GM12878 (cell line): ENCODE results near the gene BOLA1. TPM values are rescaled to one million over a fixed set of nuclear protein-coding genes. Genes with fewer than 3 reads are reported as not detected.
A peak's percentile ranks its signal among the peaks of the same experiment; 100 is the strongest.

Experiments
- ATF7 ChIP-seq: fragments of 450-650 bp; IDR thresholded peaks from 2 replicates; pipeline ENCODE4 v1.6.1; 2016; ENCODE audit warnings: low read depth, mild to moderate bottlenecking
- BACH1 ChIP-seq: fragments of 450-650 bp; IDR thresholded peaks from 2 replicates; pipeline ENCODE4 v1.6.1; 2017; ENCODE audit warnings: mild to moderate bottlenecking, borderline replicate concordance
- IKZF2 ChIP-seq, 2 experiments: fragments of 450-650 bp; IDR thresholded peaks; 2 replicates each; pipeline ENCODE4 v1.6.1; 2017; ENCODE audit warnings: mild to moderate bottlenecking in 2 of 2, moderate library complexity in 2 of 2
- JUNB ChIP-seq: IDR thresholded peaks from 2 replicates; pipeline ENCODE4 v1.6.1; 2016; ENCODE audit warnings: antibody characterized with exemption, mild to moderate bottlenecking
- KDM1A ChIP-seq: fragments of 200-600 bp; sonication (generic); IDR thresholded peaks from 2 replicates; pipeline ENCODE4 v1.6.1; 2016; ENCODE audit warnings: borderline replicate concordance
- MEF2A ChIP-seq: IDR thresholded peaks from 2 replicates; pipeline ENCODE4 v1.6.1; 2011; ENCODE audit warnings: low read depth, mild to moderate bottlenecking, low read length, moderate library complexity; ENCODE audit not compliant: insufficient read depth
- MEF2B ChIP-seq: fragments of 450-650 bp; IDR thresholded peaks from 2 replicates; pipeline ENCODE4 v1.6.1; 2018; ENCODE audit warnings: mild to moderate bottlenecking, moderate library complexity; ENCODE audit not compliant: partially characterized antibody, poor library complexity, severe bottlenecking
- MYB ChIP-seq: fragments of 150-350 bp; IDR thresholded peaks from 2 replicates; pipeline ENCODE4 v1.6.1; 2014; ENCODE audit warnings: mild to moderate bottlenecking, low read depth, low read length, borderline replicate concordance
- NR2F1 ChIP-seq: fragments of 450-650 bp; conservative IDR thresholded peaks from 2 replicates; pipeline ENCODE4 v1.6.1; 2017; ENCODE audit warnings: mild to moderate bottlenecking
- POLR2A ChIP-seq: IDR thresholded peaks from 2 replicates; pipeline ENCODE4 v1.6.1; 2011; ENCODE audit warnings: low read depth, mild to moderate bottlenecking, low read length
- POLR2AphosphoS2 ChIP-seq: IDR thresholded peaks from 2 replicates; pipeline ENCODE4 v1.6.1; 2011; ENCODE audit warnings: low read depth, mild to moderate bottlenecking, low read length, improper control_type of control experiment, moderate library complexity
- POLR2AphosphoS5 ChIP-seq: IDR thresholded peaks from 2 replicates; pipeline ENCODE4 v1.6.1; 2011; ENCODE audit warnings: mild to moderate bottlenecking, low read length, inconsistent platforms
- POU2F2 ChIP-seq: IDR thresholded peaks from 3 replicates; pipeline ENCODE4 v1.6.1; 2011; ENCODE audit warnings: low read depth, mild to moderate bottlenecking, low read length, borderline replicate concordance
- SIX5 ChIP-seq: IDR thresholded peaks from 2 replicates; pipeline ENCODE4 v1.6.1; 2011; ENCODE audit warnings: mild to moderate bottlenecking, low read depth, low read length, moderate library complexity; ENCODE audit not compliant: severe bottlenecking
- SMAD5 ChIP-seq: IDR thresholded peaks from 2 replicates; pipeline ENCODE4 v1.6.1; 2016; ENCODE audit warnings: antibody characterized with exemption, low read depth
- TCF12 ChIP-seq: IDR thresholded peaks from 2 replicates; pipeline ENCODE4 v1.6.1; 2011; ENCODE audit warnings: low read depth, mild to moderate bottlenecking, low read length
- ZBED1 ChIP-seq: IDR thresholded peaks from 2 replicates; pipeline ENCODE4 v1.6.1; 2016; ENCODE audit warnings: borderline replicate concordance
- polyA plus RNA-seq, 11 experiments: library from polyadenylated mRNA; depleted of rRNA in 4 of 11; unstranded in 6 of 11; stranded (reverse) in 5 of 11; fragments of >200 nt; fragmentation: Nextera tagmentation in 4 of 11; fragmentation: Illumina TruSeq in 1 of 11; extraction: Ambion mirVana in 4 of 11; extraction: Trizol in 1 of 11; gene quantifications; 1 replicate in 1 of 11; 2 replicates in 10 of 11; pipeline versions ENCODE4 v1.2.1 to v1.2.3, GENCODE V29; 2011 to 2016; ENCODE audit warnings: inconsistent platforms in 2 of 11, missing spikeins in 2 of 11, low read depth in 1 of 11
- total RNA-seq, 4 experiments: library from RNA; depleted of rRNA in 3 of 4; stranded (reverse); fragments of >200 nt in 3 of 4; fragmentation: Illumina TruSeq in 1 of 4; extraction: Trizol in 1 of 4; gene quantifications; 2 replicates each; pipeline versions ENCODE4 v1.2.1 to v1.2.3, GENCODE V29; 2013 to 2021
- TF ChIP-seq, protein P1 (sequence below), 3 experiments: IDR thresholded peaks in 2 of 3; conservative IDR thresholded peaks in 1 of 3; 2 replicates each; pipeline ENCODE4 v1.5.1; 2011; ENCODE audit warnings: low read depth in 3 of 3, low read length in 3 of 3, mild to moderate bottlenecking in 3 of 3, control low read depth in 2 of 3, moderate library complexity in 2 of 3, inconsistent platforms in 1 of 3, mixed read lengths in 1 of 3; ENCODE audit not compliant: control insufficient read depth in 2 of 3, insufficient read depth in 1 of 3; ENCODE audit errors: extremely low read depth in 1 of 3
- TF ChIP-seq, protein P2 (sequence below): IDR thresholded peaks from 2 replicates; pipeline ENCODE4 v1.6.1; 2011; ENCODE audit warnings: mild to moderate bottlenecking, low read depth, low read length, moderate library complexity; ENCODE audit not compliant: insufficient replicate concordance
- TF ChIP-seq, protein P3 (sequence below): fragments of 450-650 bp; conservative IDR thresholded peaks from 2 replicates; pipeline ENCODE4 v1.6.1; 2017; ENCODE audit warnings: mild to moderate bottlenecking, moderate library complexity
- TF ChIP-seq, protein P4 (sequence below): fragments of 450-650 bp; formaldehyde crosslinking; IDR thresholded peaks from 2 replicates; pipeline ENCODE4 v1.4.0; 2020; ENCODE audit warnings: mild to moderate bottlenecking, moderate library complexity

BOLA1 gene
- total and polyA plus RNA-seq, 10 of the 15 experiments (the other 5 are each of a cell fraction or from before 2014, with no cell fraction given) = 0.74 to 18.7 (median 11.3) TPM

DNA sequence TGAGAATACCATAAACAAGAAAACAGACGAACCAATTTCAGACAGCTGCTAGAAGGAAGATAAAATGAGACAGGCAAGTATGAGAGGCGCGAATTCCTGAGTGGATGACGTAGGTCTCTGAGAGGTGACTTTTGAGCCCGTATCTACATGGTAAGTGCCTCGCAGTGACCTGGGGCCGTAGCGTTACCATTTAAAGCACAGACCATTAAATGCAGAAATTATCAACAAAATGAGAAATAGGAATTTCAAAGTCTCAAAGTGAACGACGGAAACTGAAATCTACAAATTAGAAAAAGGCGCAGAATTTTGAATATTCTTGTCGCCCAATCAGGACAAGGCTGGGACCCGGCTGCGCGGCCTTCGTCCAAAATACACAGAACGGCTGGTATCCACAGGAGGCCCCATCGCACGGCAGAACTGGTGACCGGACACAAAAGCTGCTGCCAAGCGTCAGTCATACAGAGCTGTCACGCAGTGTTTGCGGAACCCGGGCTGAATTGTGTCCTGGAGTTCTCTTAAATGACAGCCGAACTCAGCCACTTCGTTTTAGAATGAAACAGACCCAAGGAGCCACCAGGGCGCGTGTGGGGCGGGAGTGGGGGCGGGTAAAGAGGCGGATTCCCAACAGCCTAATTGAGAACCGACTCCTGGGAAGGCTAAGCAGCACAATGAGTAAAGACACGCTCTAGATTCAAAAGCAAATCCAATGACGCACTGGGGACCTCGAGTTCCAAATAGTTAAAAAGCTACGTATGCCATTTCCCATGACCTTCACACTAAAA is 13.8 kb upstream of the BOLA1 start (continued):
- TF ChIP-seq, protein P1, sequence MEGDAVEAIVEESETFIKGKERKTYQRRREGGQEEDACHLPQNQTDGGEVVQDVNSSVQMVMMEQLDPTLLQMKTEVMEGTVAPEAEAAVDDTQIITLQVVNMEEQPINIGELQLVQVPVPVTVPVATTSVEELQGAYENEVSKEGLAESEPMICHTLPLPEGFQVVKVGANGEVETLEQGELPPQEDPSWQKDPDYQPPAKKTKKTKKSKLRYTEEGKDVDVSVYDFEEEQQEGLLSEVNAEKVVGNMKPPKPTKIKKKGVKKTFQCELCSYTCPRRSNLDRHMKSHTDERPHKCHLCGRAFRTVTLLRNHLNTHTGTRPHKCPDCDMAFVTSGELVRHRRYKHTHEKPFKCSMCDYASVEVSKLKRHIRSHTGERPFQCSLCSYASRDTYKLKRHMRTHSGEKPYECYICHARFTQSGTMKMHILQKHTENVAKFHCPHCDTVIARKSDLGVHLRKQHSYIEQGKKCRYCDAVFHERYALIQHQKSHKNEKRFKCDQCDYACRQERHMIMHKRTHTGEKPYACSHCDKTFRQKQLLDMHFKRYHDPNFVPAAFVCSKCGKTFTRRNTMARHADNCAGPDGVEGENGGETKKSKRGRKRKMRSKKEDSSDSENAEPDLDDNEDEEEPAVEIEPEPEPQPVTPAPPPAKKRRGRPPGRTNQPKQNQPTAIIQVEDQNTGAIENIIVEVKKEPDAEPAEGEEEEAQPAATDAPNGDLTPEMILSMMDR (IDR thresholded peaks at IDR 0.05 in 2 of 3, conservative IDR thresholded peaks at IDR 0.05 in 1 of 3; ENCODE audit: control insufficient read depth in 2 of 3, extremely low read depth in 1 of 3, insufficient read depth in 1 of 3, low read depth in 3 of 3, low read length in 3 of 3) = peak in 1 of 3 experiments; percentile 9; a peak in 1 of 6 replicates
- TF ChIP-seq TCF12 (peak; percentile 46; the same call in 1 of the 2 replicates), POLR2AphosphoS2 (0 out of 2 replicates have a peak, but pooled peaks have one; percentile 31), SIX5 (no peak), POLR2A (peak; percentile 88), ZBED1 (peak; percentile 20; the same call in 1 of the 2 replicates), POU2F2 (peak; percentile 87), JUNB (0 out of 2 replicates have a peak, but pooled peaks have one; percentile 4), IKZF2 (IDR thresholded peaks at IDR 0.05) (0 out of 4 replicates have a peak, but pooled peaks of 1 of the 2 experiments have one; percentile 41), MEF2A (0 out of 2 replicates have a peak, but pooled peaks have one; percentile 11), KDM1A (no peak), MEF2B (no peak), ATF7 (peak; percentile 71; the same call in 1 of the 2 replicates), SMAD5 (0 out of 2 replicates have a peak, but pooled peaks have one; percentile 0), BACH1 (peak; percentile 84), NR2F1 (no peak), POLR2AphosphoS5 (peak; percentile 84), MYB (peak; percentile 7; the same call in 1 of the 2 replicates)
- TF ChIP-seq, protein P2, sequence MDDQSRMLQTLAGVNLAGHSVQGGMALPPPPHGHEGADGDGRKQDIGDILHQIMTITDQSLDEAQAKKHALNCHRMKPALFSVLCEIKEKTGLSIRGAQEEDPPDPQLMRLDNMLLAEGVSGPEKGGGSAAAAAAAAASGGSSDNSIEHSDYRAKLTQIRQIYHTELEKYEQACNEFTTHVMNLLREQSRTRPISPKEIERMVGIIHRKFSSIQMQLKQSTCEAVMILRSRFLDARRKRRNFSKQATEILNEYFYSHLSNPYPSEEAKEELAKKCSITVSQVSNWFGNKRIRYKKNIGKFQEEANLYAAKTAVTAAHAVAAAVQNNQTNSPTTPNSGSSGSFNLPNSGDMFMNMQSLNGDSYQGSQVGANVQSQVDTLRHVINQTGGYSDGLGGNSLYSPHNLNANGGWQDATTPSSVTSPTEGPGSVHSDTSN = peak; percentile 78
- TF ChIP-seq, protein P3, sequence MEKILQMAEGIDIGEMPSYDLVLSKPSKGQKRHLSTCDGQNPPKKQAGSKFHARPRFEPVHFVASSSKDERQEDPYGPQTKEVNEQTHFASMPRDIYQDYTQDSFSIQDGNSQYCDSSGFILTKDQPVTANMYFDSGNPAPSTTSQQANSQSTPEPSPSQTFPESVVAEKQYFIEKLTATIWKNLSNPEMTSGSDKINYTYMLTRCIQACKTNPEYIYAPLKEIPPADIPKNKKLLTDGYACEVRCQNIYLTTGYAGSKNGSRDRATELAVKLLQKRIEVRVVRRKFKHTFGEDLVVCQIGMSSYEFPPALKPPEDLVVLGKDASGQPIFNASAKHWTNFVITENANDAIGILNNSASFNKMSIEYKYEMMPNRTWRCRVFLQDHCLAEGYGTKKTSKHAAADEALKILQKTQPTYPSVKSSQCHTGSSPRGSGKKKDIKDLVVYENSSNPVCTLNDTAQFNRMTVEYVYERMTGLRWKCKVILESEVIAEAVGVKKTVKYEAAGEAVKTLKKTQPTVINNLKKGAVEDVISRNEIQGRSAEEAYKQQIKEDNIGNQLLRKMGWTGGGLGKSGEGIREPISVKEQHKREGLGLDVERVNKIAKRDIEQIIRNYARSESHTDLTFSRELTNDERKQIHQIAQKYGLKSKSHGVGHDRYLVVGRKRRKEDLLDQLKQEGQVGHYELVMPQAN = peak; percentile 61; the same call in 1 of the 2 replicates
- TF ChIP-seq, protein P4, sequence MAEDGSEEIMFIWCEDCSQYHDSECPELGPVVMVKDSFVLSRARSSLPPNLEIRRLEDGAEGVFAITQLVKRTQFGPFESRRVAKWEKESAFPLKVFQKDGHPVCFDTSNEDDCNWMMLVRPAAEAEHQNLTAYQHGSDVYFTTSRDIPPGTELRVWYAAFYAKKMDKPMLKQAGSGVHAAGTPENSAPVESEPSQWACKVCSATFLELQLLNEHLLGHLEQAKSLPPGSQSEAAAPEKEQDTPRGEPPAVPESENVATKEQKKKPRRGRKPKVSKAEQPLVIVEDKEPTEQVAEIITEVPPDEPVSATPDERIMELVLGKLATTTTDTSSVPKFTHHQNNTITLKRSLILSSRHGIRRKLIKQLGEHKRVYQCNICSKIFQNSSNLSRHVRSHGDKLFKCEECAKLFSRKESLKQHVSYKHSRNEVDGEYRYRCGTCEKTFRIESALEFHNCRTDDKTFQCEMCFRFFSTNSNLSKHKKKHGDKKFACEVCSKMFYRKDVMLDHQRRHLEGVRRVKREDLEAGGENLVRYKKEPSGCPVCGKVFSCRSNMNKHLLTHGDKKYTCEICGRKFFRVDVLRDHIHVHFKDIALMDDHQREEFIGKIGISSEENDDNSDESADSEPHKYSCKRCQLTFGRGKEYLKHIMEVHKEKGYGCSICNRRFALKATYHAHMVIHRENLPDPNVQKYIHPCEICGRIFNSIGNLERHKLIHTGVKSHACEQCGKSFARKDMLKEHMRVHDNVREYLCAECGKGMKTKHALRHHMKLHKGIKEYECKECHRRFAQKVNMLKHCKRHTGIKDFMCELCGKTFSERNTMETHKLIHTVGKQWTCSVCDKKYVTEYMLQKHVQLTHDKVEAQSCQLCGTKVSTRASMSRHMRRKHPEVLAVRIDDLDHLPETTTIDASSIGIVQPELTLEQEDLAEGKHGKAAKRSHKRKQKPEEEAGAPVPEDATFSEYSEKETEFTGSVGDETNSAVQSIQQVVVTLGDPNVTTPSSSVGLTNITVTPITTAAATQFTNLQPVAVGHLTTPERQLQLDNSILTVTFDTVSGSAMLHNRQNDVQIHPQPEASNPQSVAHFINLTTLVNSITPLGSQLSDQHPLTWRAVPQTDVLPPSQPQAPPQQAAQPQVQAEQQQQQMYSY (CRISPR knock-in tag) = peak; percentile 53; the same call in 1 of the 2 replicates
